ENCODE results near the gene COPS6. TPM values are rescaled to one million over a fixed set of nuclear protein-coding genes. Genes with fewer than 3 reads are reported as not detected.

Gene COPS6
- total and polyA plus RNA-seq, 2 experiments from 2014 or later, result 69.6 to 315 TPM

GRCh38 chr7:100079024-100079560, 9.7 kb upstream of the COPS6 start:
- DNase-seq (ENCODE audit: low read depth in 1 of 2, low spot score in 1 of 2), result no peak
- Histone ChIP-seq H3K27me3 (no peaks in the 10 kb centered on the region), H3K4me3 (no peak overlapping the region), H3K4me1 (ENCODE audit: low read depth) (peaks cover 10% of the 10 kb centered on the region), H3K27ac (no peak overlapping the region), H3K36me3 (peaks cover 35% of the 10 kb centered on the region), H3K9me3 (ENCODE audit: low read depth) (no peaks in the 10 kb centered on the region)
- TF ChIP-seq CTCF (IDR thresholded peaks at IDR 0.05; ENCODE audit: low read depth, low read length), result no peak

- peak in 1 of 2 donors; percentile 34 for DNase-seq (ENCODE audit: low read depth in 1 of 2, low spot score in 1 of 2)
- Histone ChIP-seq H3K4me1 (ENCODE audit: low read depth) (peaks cover 10% of the 10 kb centered on the region), H3K4me3 (peak overlapping the region; percentile 93), H3K27me3 (no peaks in the 10 kb centered on the region), H3K36me3 (peaks cover 17% of the 10 kb centered on the region), H3K9me3 (ENCODE audit: low read depth) (no peaks in the 10 kb centered on the region), H3K27ac (peak overlapping the region; percentile 97)
- no peak for TF ChIP-seq CTCF (IDR thresholded peaks at IDR 0.05; ENCODE audit: low read depth, low read length)
Measured at GRCh38 chr7:100080907-100081534, 7.7 kb upstream of the COPS6 start.

GRCh38 chr7:100081535-100082102, 7.2 kb upstream of the COPS6 start, which contains the start of gene ZNF3:
Gene ZNF3, minus strand, starts transcription at chr7:100081723. Its CDS starts 4,366 bp downstream, at chr7:100077357.
- DNase-seq (ENCODE audit: low read depth in 1 of 2, low spot score in 1 of 2), result peak; percentile 99
- Histone ChIP-seq H3K9me3 (ENCODE audit: low read depth) (no peaks in the 10 kb centered on the region), H3K27me3 (no peaks in the 10 kb centered on the region), H3K36me3 (peaks cover 13% of the 10 kb centered on the region), H3K27ac (peak within 1 kb of the TSS; percentile 97), H3K4me3 (peak within 1 kb of the TSS; percentile 93), H3K4me1 (ENCODE audit: low read depth) (peaks cover 10% of the 10 kb centered on the region)
- peak; percentile 81 for TF ChIP-seq CTCF (IDR thresholded peaks at IDR 0.05; ENCODE audit: low read depth, low read length)

GRCh38 chr7:100082978-100083377, 5.8 kb upstream of the COPS6 start:
- peak overlapping the region; percentile 85 for H3K27ac ChIP-seq
- peaks cover 10% of the 10 kb centered on the region for H3K4me1 ChIP-seq (ENCODE audit: low read depth)
- peaks cover 5% of the 10 kb centered on the region for H3K36me3 ChIP-seq
- no peak for TF ChIP-seq CTCF (IDR thresholded peaks at IDR 0.05; ENCODE audit: low read depth, low read length)
- no peak for DNase-seq (ENCODE audit: low read depth in 1 of 2, low spot score in 1 of 2)
- no peaks in the 10 kb centered on the region for H3K27me3 ChIP-seq
- H3K9me3 ChIP-seq (ENCODE audit: low read depth), result no peaks in the 10 kb centered on the region
- no peak overlapping the region for H3K4me3 ChIP-seq

- no peak for DNase-seq (ENCODE audit: low read depth in 1 of 2, low spot score in 1 of 2)
- no peak overlapping the region for H3K4me3 ChIP-seq
- no peaks in the 10 kb centered on the region for H3K27me3 ChIP-seq
- TF ChIP-seq CTCF (IDR thresholded peaks at IDR 0.05; ENCODE audit: low read depth, low read length), result no peak
- no peaks in the 10 kb centered on the region for H3K9me3 ChIP-seq (ENCODE audit: low read depth)
- peaks cover 6% of the 10 kb centered on the region for H3K4me1 ChIP-seq (ENCODE audit: low read depth)
- no peak overlapping the region for H3K27ac ChIP-seq
- H3K36me3 ChIP-seq, result peaks cover 3% of the 10 kb centered on the region
Measured at GRCh38 chr7:100085515-100085914, 3.3 kb upstream of the COPS6 start.

Data from cardiac muscle cell (in vitro differentiated cells and primary cell).